Epidermal melanocyte (primary cell): Measurements from ENCODE around the gene MSH5.
"Not testable (repeated sequence)": the region's sequence is repeated elsewhere in the genome, so short reads cannot be mapped to it uniquely, and the experiment has no call there.

Experiments
- DNase-seq: peaks from one replicate; pipeline ENCODE4 v3.0.0; 2011; ENCODE audit warnings: low spot score; ENCODE audit not compliant: insufficient read length

The MSH5 gene

GRCh38 chr6:31778193-31778592 lies 38.4 kb downstream of the MSH5 start:
- no peak for DNase-seq

- no peak for DNase-seq
These were observed 39.4 kb downstream of the MSH5 start for GRCh38 chr6:31778999-31779885.

- DNase-seq = no peak
These were observed 40.1 kb downstream of the MSH5 start for GRCh38 chr6:31779908-31780307.

GRCh38 chr6:31780507-31781243 lies 40.9 kb downstream of the MSH5 start:
- DNase-seq = peak; percentile 1

GRCh38 chr6:31781244-31782125 lies 41.7 kb downstream of the MSH5 start:
- DNase-seq = no peak

- DNase-seq = peak; percentile 5
These were observed 42.5 kb downstream of the MSH5 start for GRCh38 chr6:31782126-31782855.

- DNase-seq = peak; percentile 3
These were observed 44.5 kb downstream of the MSH5 start for GRCh38 chr6:31784098-31784925.

GRCh38 chr6:31785475-31785874 lies 45.7 kb downstream of the MSH5 start:
- DNase-seq = peak; percentile 8

- peak; percentile 90 for DNase-seq
These were observed 51.7 kb downstream of the MSH5 start for GRCh38 chr6:31791324-31792089.

- DNase-seq = no peak
These were observed 52.2 kb downstream of the MSH5 start for GRCh38 chr6:31792090-31792374.

GRCh38 chr6:31792761-31793171 lies 53.0 kb downstream of the MSH5 start:
- DNase-seq = no peak

GRCh38 chr6:31793927-31794245 lies 54.1 kb downstream of the MSH5 start:
- DNase-seq = not testable (repeated sequence)

GRCh38 chr6:31794294-31794865 lies 54.6 kb downstream of the MSH5 start:
- no peak for DNase-seq

GRCh38 chr6:31794866-31795615 lies 55.2 kb downstream of the MSH5 start:
- no peak for DNase-seq

- DNase-seq = peak; percentile 99
These were observed 56.0 kb downstream of the MSH5 start, which contains the start of gene VARS1 for GRCh38 chr6:31795616-31796298. TSS of gene VARS1 (minus strand) at chr6:31795752. CDS start at chr6:31795217, 535 bp downstream.

GRCh38 chr6:31796993-31797385 lies 57.2 kb downstream of the MSH5 start:
- no peak for DNase-seq

- no peak for DNase-seq
These were observed 57.8 kb downstream of the MSH5 start for GRCh38 chr6:31797588-31797987.

GRCh38 chr6:31799781-31800180 lies 60.0 kb downstream of the MSH5 start:
- no peak for DNase-seq
